ENCODE results near the gene TTC31. TPM values are rescaled to one million over a fixed set of nuclear protein-coding genes. Genes with fewer than 3 reads are reported as not detected.

TTC31 gene
- total RNA-seq = 10 to 100 TPM; 20.4 to 45.5 (median 27.4) TPM

- Histone ChIP-seq H3K27me3 (no peaks in the 10 kb centered on the region), H3K4me3 (peak within 1 kb of the TSS; percentile 79), H3K9me3 (no peaks in the 10 kb centered on the region), H3K27ac (peak within 1 kb of the TSS; percentile 82), H3K36me3 (peaks cover 3% of the 10 kb centered on the region), H3K4me1 (peaks cover 31% of the 10 kb centered on the region)
- TF ChIP-seq POLR2A (IDR thresholded peaks at IDR 0.05) = no peak
- TF ChIP-seq EP300 (IDR thresholded peaks at IDR 0.05) = no peak
- peak in 2 of 3 donors; percentile 48 to 65 for TF ChIP-seq POLR2AphosphoS5 (IDR thresholded peaks at IDR 0.05)
- TF ChIP-seq CTCF (IDR thresholded peaks at IDR 0.05) = peak; percentile 66 to 87
- 2% methylated on average over 28 of the region's 50 CpGs for WGBS
- peak; percentile 98 to 99 for DNase-seq (ENCODE audit: low spot score in 2 of 2)
These were observed at the start of gene TTC31, which contains the start of gene CCDC142 for GRCh38 chr2:74482801-74483674. TSS of gene TTC31 (plus strand) at chr2:74483081. CDS start at chr2:74483096, 15 bp downstream. TSS of gene CCDC142 (minus strand) at chr2:74482998. CDS start at chr2:74482837, 161 bp downstream.

- peaks cover 24% of the 10 kb centered on the region for H3K4me1 ChIP-seq
- H3K4me3 ChIP-seq = no peak overlapping the region
- TF ChIP-seq POLR2A (IDR thresholded peaks at IDR 0.05) (no peak), CTCF (IDR thresholded peaks at IDR 0.05) (no peak), POLR2AphosphoS5 (IDR thresholded peaks at IDR 0.05) (no peak)
- H3K27me3 ChIP-seq = no peaks in the 10 kb centered on the region
- no peak overlapping the region for H3K27ac ChIP-seq
- H3K36me3 ChIP-seq = peaks cover 16% of the 10 kb centered on the region
- DNase-seq (ENCODE audit: low spot score in 2 of 2) = peak in 1 of 2 donors; percentile 59
- H3K9me3 ChIP-seq = no peaks in the 10 kb centered on the region
- WGBS = 78% methylated on average over 18 of the region's 43 CpGs
These were observed 46.6 kb upstream of the TTC31 start for GRCh38 chr2:74436111-74436805.

GRCh38 chr2:74436848-74437695, 45.8 kb upstream of the TTC31 start:
- 63% methylated on average over 6 of the region's 6 CpGs for WGBS
- Histone ChIP-seq H3K27ac (no peak overlapping the region), H3K36me3 (peaks cover 8% of the 10 kb centered on the region), H3K9me3 (no peaks in the 10 kb centered on the region), H3K27me3 (no peaks in the 10 kb centered on the region), H3K4me1 (peaks cover 31% of the 10 kb centered on the region), H3K4me3 (no peak overlapping the region)
- DNase-seq (ENCODE audit: low spot score in 2 of 2) = no peak
- TF ChIP-seq POLR2A (IDR thresholded peaks at IDR 0.05) (no peak), POLR2AphosphoS5 (IDR thresholded peaks at IDR 0.05) (no peak), CTCF (IDR thresholded peaks at IDR 0.05) (no peak), EP300 (IDR thresholded peaks at IDR 0.05) (no peak)

GRCh38 chr2:74438248-74438647, 44.6 kb upstream of the TTC31 start:
- peak in 1 of 2 donors; percentile 6 for DNase-seq (ENCODE audit: low spot score in 2 of 2)
- H3K27me3 ChIP-seq = no peaks in the 10 kb centered on the region
- peaks cover 32% of the 10 kb centered on the region for H3K4me1 ChIP-seq
- no peak overlapping the region for H3K27ac ChIP-seq
- H3K9me3 ChIP-seq = no peaks in the 10 kb centered on the region
- H3K36me3 ChIP-seq = no peaks in the 10 kb centered on the region
- H3K4me3 ChIP-seq = no peak overlapping the region
- TF ChIP-seq POLR2A (IDR thresholded peaks at IDR 0.05) (no peak), EP300 (IDR thresholded peaks at IDR 0.05) (no peak), POLR2AphosphoS5 (IDR thresholded peaks at IDR 0.05) (no peak), CTCF (IDR thresholded peaks at IDR 0.05) (no peak)
- 97% methylated on average over 1 of the region's 1 CpG for WGBS

Data from suprapubic skin (tissue), 4 donors.